GM12878 (cell line): ENCODE measurements around the gene CSF3. TPM values are rescaled to one million over a fixed set of nuclear protein-coding genes. Genes with fewer than 3 reads are reported as not detected.

Experiments used
- EP300 ChIP-seq, 2 experiments: fragments of 150-350 bp in 1 of 2; IDR thresholded peaks; 2 replicates each; pipeline ENCODE4 v1.6.1; 2011 to 2012; ENCODE audit warnings: low read depth in 2 of 2, low read length in 2 of 2, borderline replicate concordance in 1 of 2, improper control_type of control experiment in 1 of 2, inconsistent platforms in 1 of 2; ENCODE audit not compliant: control insufficient read depth in 1 of 2
- RUNX3 ChIP-seq: IDR thresholded peaks from 2 replicates; pipeline ENCODE4 v1.6.1; 2012; ENCODE audit warnings: low read length, inconsistent platforms
- ZBED1 ChIP-seq: IDR thresholded peaks from 2 replicates; pipeline ENCODE4 v1.6.1; 2016; ENCODE audit warnings: borderline replicate concordance
- ZBTB11 ChIP-seq: fragments of 450-650 bp; formaldehyde crosslinking; IDR thresholded peaks from 2 replicates; pipeline ENCODE4 v1.5.0; 2022; ENCODE audit warnings: mild to moderate bottlenecking, missing genetic modification characterization
- microRNA-seq: library from miRNA; unstranded; fragments of <30 nt; microRNA quantifications from one replicate; pipeline ENCODE4, GENCODE V29; 2018
- polyA plus RNA-seq, 11 experiments: library from polyadenylated mRNA; depleted of rRNA in 4 of 11; unstranded in 6 of 11; stranded (reverse) in 5 of 11; fragments of >200 nt; fragmentation: Nextera tagmentation in 4 of 11; fragmentation: Illumina TruSeq in 1 of 11; extraction: Ambion mirVana in 4 of 11; extraction: Trizol in 1 of 11; gene quantifications; 1 replicate in 1 of 11; 2 replicates in 10 of 11; pipeline versions ENCODE4 v1.2.1 to v1.2.3, GENCODE V29; 2011 to 2016; ENCODE audit warnings: inconsistent platforms in 2 of 11, missing spikeins in 2 of 11, low read depth in 1 of 11
- small RNA-seq: library from RNA; depleted of rRNA; stranded (forward); fragments of <200 nt; gene quantifications from one replicate; pipeline ENCODE3, GENCODE V24; 2014
- total RNA-seq, 4 experiments: library from RNA; depleted of rRNA in 3 of 4; stranded (reverse); fragments of >200 nt in 3 of 4; fragmentation: Illumina TruSeq in 1 of 4; extraction: Trizol in 1 of 4; gene quantifications; 2 replicates each; pipeline versions ENCODE4 v1.2.1 to v1.2.3, GENCODE V29; 2013 to 2021

Gene CSF3
- total and polyA plus RNA-seq, 10 of the 15 experiments (the other 5 are each of a cell fraction or from before 2014, with no cell fraction given), result 0.09 to 0.28 (median 0.12) TPM; not detected in 5

GRCh38 chr17:40065769-40066510 is 50.7 kb downstream of the CSF3 start (continued):
- TF ChIP-seq ZBTB11 (CRISPR knock-in tag), result no peak
- TF ChIP-seq RUNX3, result no peak
- no peak for TF ChIP-seq ZBED1
- TF ChIP-seq EP300 (IDR thresholded peaks at IDR 0.05; ENCODE audit: borderline replicate concordance in 1 of 2, control insufficient read depth in 1 of 2, low read depth in 2 of 2, low read length in 2 of 2), result no peak

Small RNAs within 50 kb of the gene (microRNA-seq; reads per million reads assigned to microRNA genes)
- 0.75 reads per million for gene MIR6884

Small RNAs within 50 kb of the gene (small RNA-seq; reads per million reads assigned to genes)
- 876 reads per million, percentile 100 among the genes with 10 or more reads in this experiment for gene SNORD124

Other genes with a start within 250 kb of the CSF3 start
Only the 7 nearest of the 14 such genes appear.
- 51.5 and 53.3 TPM in 2 replicates for gene ORMDL3, start 87.8 kb upstream of the CSF3 start, total RNA-seq (2014; rRNA removed)
- gene ORMDL3, start 87.8 kb upstream of the CSF3 start, total RNA-seq (2014; rRNA removed; fragmentation: Illumina TruSeq; extraction: Trizol), result 48.5 and 58.0 TPM in 2 replicates
- 49.4 and 56.0 TPM in 2 replicates for gene ORMDL3, start 87.8 kb upstream of the CSF3 start, total RNA-seq (2021)
- gene ORMDL3, start 87.8 kb upstream of the CSF3 start, polyA plus RNA-seq (2011; rRNA removed), result 62.0 and 98.1 TPM in 2 replicates
- 45.5 and 51.3 TPM in 2 replicates for gene ORMDL3, start 87.8 kb upstream of the CSF3 start, polyA plus RNA-seq (2014; fragmentation: Illumina TruSeq; extraction: Trizol)
- 10 to 100 TPM in 1 of 2 experiments, 1 to 10 TPM in 1; 8.8 to 21.1 TPM for gene ORMDL3, start 87.8 kb upstream of the CSF3 start, polyA plus RNA-seq (2014; fragmentation: Nextera tagmentation; extraction: Ambion mirVana)
- 50.3 and 53.0 TPM in 2 replicates for gene ORMDL3, start 87.8 kb upstream of the CSF3 start, polyA plus RNA-seq (2014; rRNA removed)
- 10 to 100 TPM in 1 of 2 experiments, 1 to 10 TPM in 1; 9.6 to 12.5 TPM for gene ORMDL3, start 87.8 kb upstream of the CSF3 start, polyA plus RNA-seq (2016; fragmentation: Nextera tagmentation; extraction: Ambion mirVana)
- not detected in 2 replicates for gene LRRC3C, start 87.7 kb upstream of the CSF3 start, total RNA-seq (2014; rRNA removed)
- not detected in 2 replicates for gene LRRC3C, start 87.7 kb upstream of the CSF3 start, total RNA-seq (2014; rRNA removed; fragmentation: Illumina TruSeq; extraction: Trizol)
- not detected in 2 replicates for gene LRRC3C, start 87.7 kb upstream of the CSF3 start, total RNA-seq (2021)
- gene LRRC3C, start 87.7 kb upstream of the CSF3 start, polyA plus RNA-seq (2011; rRNA removed), result not detected in 2 replicates
- gene LRRC3C, start 87.7 kb upstream of the CSF3 start, polyA plus RNA-seq (2014; fragmentation: Illumina TruSeq; extraction: Trizol), result not detected in 2 replicates
- not detected for gene LRRC3C, start 87.7 kb upstream of the CSF3 start, polyA plus RNA-seq (2014; fragmentation: Nextera tagmentation; extraction: Ambion mirVana)
- gene LRRC3C, start 87.7 kb upstream of the CSF3 start, polyA plus RNA-seq (2014; rRNA removed), result 0.13 TPM in 1 of 2 replicates, not detected in the other
- gene LRRC3C, start 87.7 kb upstream of the CSF3 start, polyA plus RNA-seq (2016; fragmentation: Nextera tagmentation; extraction: Ambion mirVana), result not detected
- not detected in 2 replicates for gene GSDMA, start 52.4 kb upstream of the CSF3 start, total RNA-seq (2014; rRNA removed)
- not detected in 2 replicates for gene GSDMA, start 52.4 kb upstream of the CSF3 start, total RNA-seq (2014; rRNA removed; fragmentation: Illumina TruSeq; extraction: Trizol)
- not detected in 2 replicates for gene GSDMA, start 52.4 kb upstream of the CSF3 start, total RNA-seq (2021)
- 0.11 and 0.33 TPM in 2 replicates for gene GSDMA, start 52.4 kb upstream of the CSF3 start, polyA plus RNA-seq (2011; rRNA removed)
- gene GSDMA, start 52.4 kb upstream of the CSF3 start, polyA plus RNA-seq (2014; fragmentation: Illumina TruSeq; extraction: Trizol), result not detected in 2 replicates
- under 1 TPM in 1 of 2 experiments, not detected in 1; 0.04 TPM for gene GSDMA, start 52.4 kb upstream of the CSF3 start, polyA plus RNA-seq (2014; fragmentation: Nextera tagmentation; extraction: Ambion mirVana)
- gene GSDMA, start 52.4 kb upstream of the CSF3 start, polyA plus RNA-seq (2014; rRNA removed), result not detected in 2 replicates
- not detected for gene GSDMA, start 52.4 kb upstream of the CSF3 start, polyA plus RNA-seq (2016; fragmentation: Nextera tagmentation; extraction: Ambion mirVana)
- 132 and 150 TPM in 2 replicates for gene PSMD3, start 34.6 kb upstream of the CSF3 start, total RNA-seq (2014; rRNA removed)
- 65.8 and 70.3 TPM in 2 replicates for gene PSMD3, start 34.6 kb upstream of the CSF3 start, total RNA-seq (2014; rRNA removed; fragmentation: Illumina TruSeq; extraction: Trizol)
- gene PSMD3, start 34.6 kb upstream of the CSF3 start, total RNA-seq (2021), result 150 and 151 TPM in 2 replicates
- 35.1 and 79.4 TPM in 2 replicates for gene PSMD3, start 34.6 kb upstream of the CSF3 start, polyA plus RNA-seq (2011; rRNA removed)
- gene PSMD3, start 34.6 kb upstream of the CSF3 start, polyA plus RNA-seq (2014; fragmentation: Illumina TruSeq; extraction: Trizol), result 78.8 and 121 TPM in 2 replicates
- 1 to 10 TPM; 2.2 to 2.6 TPM for gene PSMD3, start 34.6 kb upstream of the CSF3 start, polyA plus RNA-seq (2014; fragmentation: Nextera tagmentation; extraction: Ambion mirVana)
- gene PSMD3, start 34.6 kb upstream of the CSF3 start, polyA plus RNA-seq (2014; rRNA removed), result 138 and 155 TPM in 2 replicates
- gene PSMD3, start 34.6 kb upstream of the CSF3 start, polyA plus RNA-seq (2016; fragmentation: Nextera tagmentation; extraction: Ambion mirVana), result 100 to 1,000 TPM; 182 to 192 TPM
- gene MED24, start 39.0 kb downstream of the CSF3 start, total RNA-seq (2014; rRNA removed), result 33.5 and 40.6 TPM in 2 replicates
- gene MED24, start 39.0 kb downstream of the CSF3 start, total RNA-seq (2014; rRNA removed; fragmentation: Illumina TruSeq; extraction: Trizol), result 32.8 and 35.3 TPM in 2 replicates
- 74.1 and 84.7 TPM in 2 replicates for gene MED24, start 39.0 kb downstream of the CSF3 start, total RNA-seq (2021)
- gene MED24, start 39.0 kb downstream of the CSF3 start, polyA plus RNA-seq (2011; rRNA removed), result 31.1 and 74.8 TPM in 2 replicates
- gene MED24, start 39.0 kb downstream of the CSF3 start, polyA plus RNA-seq (2014; fragmentation: Illumina TruSeq; extraction: Trizol), result 77.0 and 85.1 TPM in 2 replicates
- 10 to 100 TPM in 1 of 2 experiments, 1 to 10 TPM in 1; 5.4 to 10.3 TPM for gene MED24, start 39.0 kb downstream of the CSF3 start, polyA plus RNA-seq (2014; fragmentation: Nextera tagmentation; extraction: Ambion mirVana)
- gene MED24, start 39.0 kb downstream of the CSF3 start, polyA plus RNA-seq (2014; rRNA removed), result 58.6 and 75.5 TPM in 2 replicates
- 10 to 100 TPM; 89.9 to 97.4 TPM for gene MED24, start 39.0 kb downstream of the CSF3 start, polyA plus RNA-seq (2016; fragmentation: Nextera tagmentation; extraction: Ambion mirVana)
- 0.65 and 0.68 TPM in 2 replicates for gene THRA, start 47.5 kb downstream of the CSF3 start, total RNA-seq (2014; rRNA removed)
- gene THRA, start 47.5 kb downstream of the CSF3 start, total RNA-seq (2014; rRNA removed; fragmentation: Illumina TruSeq; extraction: Trizol), result 0.63 and 0.64 TPM in 2 replicates
- gene THRA, start 47.5 kb downstream of the CSF3 start, total RNA-seq (2021), result 1.5 and 2.0 TPM in 2 replicates
- 0.81 and 1.1 TPM in 2 replicates for gene THRA, start 47.5 kb downstream of the CSF3 start, polyA plus RNA-seq (2011; rRNA removed)
- 1.0 and 1.2 TPM in 2 replicates for gene THRA, start 47.5 kb downstream of the CSF3 start, polyA plus RNA-seq (2014; fragmentation: Illumina TruSeq; extraction: Trizol)
- gene THRA, start 47.5 kb downstream of the CSF3 start, polyA plus RNA-seq (2014; fragmentation: Nextera tagmentation; extraction: Ambion mirVana), result under 1 TPM; 0.03 to 0.07 TPM
- gene THRA, start 47.5 kb downstream of the CSF3 start, polyA plus RNA-seq (2014; rRNA removed), result 0.64 and 0.81 TPM in 2 replicates
- under 1 TPM; 0.07 to 0.64 TPM for gene THRA, start 47.5 kb downstream of the CSF3 start, polyA plus RNA-seq (2016; fragmentation: Nextera tagmentation; extraction: Ambion mirVana)
- 0.49 and 1.0 TPM in 2 replicates for gene NR1D1, start 85.1 kb downstream of the CSF3 start, total RNA-seq (2014; rRNA removed)
- gene NR1D1, start 85.1 kb downstream of the CSF3 start, total RNA-seq (2014; rRNA removed; fragmentation: Illumina TruSeq; extraction: Trizol), result 0.31 and 0.37 TPM in 2 replicates
- 3.4 and 3.6 TPM in 2 replicates for gene NR1D1, start 85.1 kb downstream of the CSF3 start, total RNA-seq (2021)
- gene NR1D1, start 85.1 kb downstream of the CSF3 start, polyA plus RNA-seq (2011; rRNA removed), result 0.17 and 0.41 TPM in 2 replicates
- 0.44 and 1.8 TPM in 2 replicates for gene NR1D1, start 85.1 kb downstream of the CSF3 start, polyA plus RNA-seq (2014; fragmentation: Illumina TruSeq; extraction: Trizol)
- gene NR1D1, start 85.1 kb downstream of the CSF3 start, polyA plus RNA-seq (2014; fragmentation: Nextera tagmentation; extraction: Ambion mirVana), result under 1 TPM; 0.10 to 0.33 TPM
- gene NR1D1, start 85.1 kb downstream of the CSF3 start, polyA plus RNA-seq (2014; rRNA removed), result 0.87 and 1.2 TPM in 2 replicates
- gene NR1D1, start 85.1 kb downstream of the CSF3 start, polyA plus RNA-seq (2016; fragmentation: Nextera tagmentation; extraction: Ambion mirVana), result 1 to 10 TPM; 1.8 to 2.6 TPM